Liver (tissue), 9 donors: ENCODE results near the gene C6orf132. TPM values are rescaled to one million over a fixed set of nuclear protein-coding genes. Genes with fewer than 3 reads are reported as not detected.

Experiments used
- DNase-seq: peaks from one replicate; pipeline ENCODE4 v3.0.0-alpha.2; 2017; ENCODE audit warnings: low spot score
- H3K27ac ChIP-seq, 2 donors: one replicate each; pipeline ENCODE4 v1.7.0; 2013; ENCODE audit warnings: inconsistent platforms in 2 of 2, low read length in 2 of 2, control low read depth in 1 of 2, low read depth in 1 of 2, mild to moderate bottlenecking in 1 of 2
- H3K27me3 ChIP-seq, 4 donors: one replicate each; pipeline versions ENCODE4 v1.6.1 to v1.7.0; 2013; ENCODE audit warnings: low read length in 3 of 4, inconsistent platforms in 1 of 4, mild to moderate bottlenecking in 1 of 4, moderate library complexity in 1 of 4; ENCODE audit not compliant: control insufficient read depth in 4 of 4, insufficient read depth in 4 of 4
- H3K36me3 ChIP-seq, 4 donors: one replicate each; pipeline versions ENCODE4 v1.6.1 to v1.7.0; 2013; ENCODE audit warnings: low read length in 3 of 4, mild to moderate bottlenecking in 3 of 4, low read depth in 1 of 4, moderate library complexity in 1 of 4; ENCODE audit not compliant: control insufficient read depth in 4 of 4, insufficient read depth in 3 of 4
- H3K4me1 ChIP-seq, 4 donors: one replicate each; pipeline versions ENCODE4 v1.6.1 to v1.7.0; 2013; ENCODE audit warnings: low read length in 3 of 4, mild to moderate bottlenecking in 3 of 4, moderate library complexity in 1 of 4; ENCODE audit not compliant: control insufficient read depth in 4 of 4, insufficient read depth in 4 of 4
- H3K4me3 ChIP-seq, 3 donors: one replicate each; pipeline versions ENCODE4 v1.6.1 to v1.7.0; 2013; ENCODE audit warnings: low read length in 3 of 3, control low read depth in 1 of 3, low read depth in 1 of 3, mild to moderate bottlenecking in 1 of 3
- H3K9ac ChIP-seq, 2 donors: one replicate each; pipeline ENCODE4 v1.7.0; 2013; ENCODE audit warnings: low read length in 2 of 2, mild to moderate bottlenecking in 2 of 2, moderate library complexity in 2 of 2, control low read depth in 1 of 2, low read depth in 1 of 2
- H3K9me3 ChIP-seq, 4 donors: one replicate each; pipeline versions ENCODE4 v1.6.1 to v1.7.0; 2013; ENCODE audit warnings: low read length in 3 of 4; ENCODE audit not compliant: control insufficient read depth in 4 of 4
- ATF3 ChIP-seq: IDR thresholded peaks from 2 replicates; pipeline ENCODE4 v1.6.1; 2016; ENCODE audit warnings: antibody characterized with exemption
- EGR1 ChIP-seq, 2 donors: IDR thresholded peaks; 2 replicates each; pipeline ENCODE4 v1.6.1; 2016 to 2018; ENCODE audit warnings: antibody characterized with exemption in 2 of 2, low read depth in 2 of 2
- GABPA ChIP-seq, 2 donors: IDR thresholded peaks in 1 of 2; conservative IDR thresholded peaks in 1 of 2; 2 replicates each; pipeline ENCODE4 v1.6.1; 2016; ENCODE audit warnings: antibody characterized with exemption in 2 of 2, mild to moderate bottlenecking in 1 of 2, moderate library complexity in 1 of 2
- HNF4G ChIP-seq: IDR thresholded peaks from 2 replicates; pipeline ENCODE4 v1.6.1; 2016; ENCODE audit warnings: antibody characterized with exemption
- MAX ChIP-seq: IDR thresholded peaks from 2 replicates; pipeline ENCODE4 v1.6.1; 2016; ENCODE audit warnings: antibody characterized with exemption
- RAD21 ChIP-seq, 2 donors: IDR thresholded peaks; 2 replicates each; pipeline ENCODE4 v1.6.1; 2016; ENCODE audit warnings: antibody characterized with exemption in 2 of 2, mild to moderate bottlenecking in 2 of 2
- REST ChIP-seq: IDR thresholded peaks from 2 replicates; pipeline ENCODE4 v1.6.1; 2016; ENCODE audit warnings: antibody characterized with exemption, mild to moderate bottlenecking
- RXRA ChIP-seq, 2 donors: IDR thresholded peaks; 2 replicates each; pipeline ENCODE4 v1.6.1; 2017 to 2018; ENCODE audit warnings: antibody characterized with exemption in 2 of 2, mild to moderate bottlenecking in 1 of 2
- SP1 ChIP-seq: IDR thresholded peaks from 2 replicates; pipeline ENCODE4 v1.6.1; 2018; ENCODE audit warnings: antibody characterized with exemption, mild to moderate bottlenecking
- TAF1 ChIP-seq: conservative IDR thresholded peaks from 2 replicates; pipeline ENCODE4 v1.6.1; 2016; ENCODE audit warnings: antibody characterized with exemption, mild to moderate bottlenecking
- YY1 ChIP-seq: IDR thresholded peaks from 2 replicates; pipeline ENCODE4 v1.6.1; 2016; ENCODE audit warnings: antibody characterized with exemption, mild to moderate bottlenecking
- ZBTB33 ChIP-seq: IDR thresholded peaks from 2 replicates; pipeline ENCODE4 v1.6.1; 2016; ENCODE audit warnings: antibody characterized with exemption
- WGBS: extraction: QIAGEN DNeasy Blood & Tissue Kit; methylation state at CpG from one replicate; pipeline ENCODE4 v1.1.7; 2013; 5-methylcytosine and 5-hydroxymethylcytosine counted together
- polyA plus RNA-seq, 2 donors: library from polyadenylated mRNA; stranded (reverse) in 1 of 2; unstranded in 1 of 2; fragments of 200-250 nt in 1 of 2; fragments of >200 nt in 1 of 2; fragmentation: Nextera tagmentation in 1 of 2; extraction: Ambion mirVana in 1 of 2; gene quantifications; one replicate each; pipeline versions ENCODE4 v1.2.1 to v1.2.3, GENCODE V29; 2013 to 2015
- total RNA-seq, 2 donors: library from RNA; depleted of rRNA; stranded (reverse); fragments of >200 nt; gene quantifications; one replicate each; pipeline ENCODE4 v1.2.3, GENCODE V29; 2014
- donor health status: healthy.
- donor health status: healthy.
- donor health status: healthy.
- donor health status: healthy.
- donor health status: healthy.

The C6orf132 gene
- total and polyA plus RNA-seq, 4 donors = 0.07 to 0.25 (median 0.24) TPM; not detected in 1

GRCh38 chr6:42093582-42094329 lies 48.7 kb downstream of the C6orf132 start:
- TF ChIP-seq EGR1 (IDR thresholded peaks at IDR 0.05; ENCODE audit: low read depth in 2 of 2) (no peak), REST (no peak), TAF1 (no peak), GABPA (IDR thresholded peaks at IDR 0.05 in 1 of 2, conservative IDR thresholded peaks at IDR 0.05 in 1 of 2) (no peak), RAD21 (IDR thresholded peaks at IDR 0.05) (no peak), RXRA (IDR thresholded peaks at IDR 0.05) (no peak), YY1 (no peak), ZBTB33 (no peak), SP1 (no peak)
- 82% methylated on average over 10 of the region's 10 CpGs for whole genome bisulfite sequencing
- DNase-seq = no peak

GRCh38 chr6:42091718-42092023 lies 50.7 kb downstream of the C6orf132 start:
- TF ChIP-seq RAD21 (IDR thresholded peaks at IDR 0.05) (no peak), ATF3 (no peak), RXRA (IDR thresholded peaks at IDR 0.05) (no peak), MAX (no peak), GABPA (IDR thresholded peaks at IDR 0.05 in 1 of 2, conservative IDR thresholded peaks at IDR 0.05 in 1 of 2) (no peak), YY1 (no peak), REST (no peak), HNF4G (no peak)
- no peak for DNase-seq
- H3K4me1 ChIP-seq = no peaks in the 10 kb centered on the region
- no peaks in the 10 kb centered on the region for H3K9me3 ChIP-seq
- 93% methylated on average over 9 of the region's 9 CpGs for WGBS
- no peak overlapping the region for H3K4me3 ChIP-seq
- H3K27me3 ChIP-seq = no peaks in the 10 kb centered on the region
- H3K9ac ChIP-seq = no peak overlapping the region
- H3K27ac ChIP-seq = no peak overlapping the region
- H3K36me3 ChIP-seq = no peaks in the 10 kb centered on the region

More at GRCh38 chr6:42093582-42094329, 48.7 kb downstream of the C6orf132 start:
- no peak overlapping the region for H3K27ac ChIP-seq
- no peak overlapping the region for H3K9ac ChIP-seq
- H3K4me3 ChIP-seq = no peak overlapping the region
- no peaks in the 10 kb centered on the region for H3K4me1 ChIP-seq
- no peaks in the 10 kb centered on the region for H3K36me3 ChIP-seq
- H3K9me3 ChIP-seq = no peaks in the 10 kb centered on the region
- H3K27me3 ChIP-seq = no peaks in the 10 kb centered on the region
